ENCODE results near the gene TENM4.

Gene TENM4

GRCh38 chr11:79417069-79417920, 23.5 kb downstream of the TENM4 start:
- DNase-seq, result no peak

DNA sequence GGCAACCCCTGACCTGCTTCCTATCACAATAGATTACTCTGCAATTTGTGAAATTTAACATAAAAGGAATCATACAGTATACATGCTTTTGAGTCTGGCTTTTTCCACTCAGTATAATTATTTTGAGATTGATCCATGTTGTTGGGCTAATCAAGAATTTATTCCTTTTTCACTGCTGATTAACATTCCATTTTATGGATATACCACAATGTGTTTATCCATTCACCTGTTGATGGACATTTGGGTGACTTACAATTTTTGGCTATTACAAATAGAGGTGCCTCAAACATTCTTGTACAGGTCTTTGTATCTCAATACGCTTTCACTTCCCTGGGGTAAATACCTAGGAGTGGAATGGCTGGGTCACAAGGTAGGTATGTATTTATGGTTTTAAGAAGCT, 24.9 kb downstream of the TENM4 start:
- DNase-seq, result no peak

- DNase-seq, result no peak
These were observed 25.4 kb downstream of the TENM4 start for GRCh38 chr11:79415411-79415810.

- DNase-seq, result no peak
These were observed 26.0 kb downstream of the TENM4 start for GRCh38 chr11:79414644-79415317.

- no peak for DNase-seq
These were observed 26.8 kb downstream of the TENM4 start for GRCh38 chr11:79414041-79414440.

DNA sequence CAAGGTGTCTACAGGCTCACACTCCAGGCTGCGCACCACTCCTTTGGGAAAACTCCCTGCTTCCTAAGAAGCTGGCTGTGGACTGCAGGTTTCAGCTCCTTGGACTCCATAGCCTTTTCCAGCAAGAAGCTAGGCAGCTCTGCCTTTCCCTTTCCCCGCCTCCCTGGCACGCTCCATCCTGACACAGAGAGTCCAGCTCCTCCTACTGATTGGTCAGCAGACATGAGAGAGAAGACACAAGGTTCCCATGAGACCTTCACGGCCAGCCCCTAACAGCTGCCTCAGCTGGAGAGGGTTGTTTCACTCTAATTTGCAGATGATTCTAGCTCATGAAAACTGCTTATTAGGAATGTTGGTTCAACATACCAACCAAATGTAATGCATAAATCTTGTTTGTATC, 27.6 kb downstream of the TENM4 start:
- no peak for DNase-seq

DNA sequence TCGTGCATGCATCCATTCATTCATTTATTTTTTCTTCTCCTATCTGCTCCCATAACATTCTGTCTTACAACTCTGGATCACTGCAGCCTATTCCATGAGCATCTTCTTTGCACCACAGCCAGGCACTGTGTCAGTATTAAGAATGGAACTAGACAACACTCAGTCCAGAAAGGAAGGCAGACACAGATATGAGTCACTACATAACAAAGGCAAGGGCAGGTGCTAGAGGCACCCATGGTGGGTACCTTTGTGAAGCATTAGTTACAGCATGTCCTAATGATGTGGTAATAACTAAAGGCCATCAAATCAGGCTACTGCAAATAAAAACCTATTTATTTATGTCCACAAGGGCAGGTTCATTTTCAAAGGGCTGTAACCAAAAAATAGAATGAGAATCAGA, 28.1 kb downstream of the TENM4 start:
- no peak for DNase-seq

GRCh38 chr11:79409330-79409729, 31.5 kb downstream of the TENM4 start:
- no peak for DNase-seq

DNA sequence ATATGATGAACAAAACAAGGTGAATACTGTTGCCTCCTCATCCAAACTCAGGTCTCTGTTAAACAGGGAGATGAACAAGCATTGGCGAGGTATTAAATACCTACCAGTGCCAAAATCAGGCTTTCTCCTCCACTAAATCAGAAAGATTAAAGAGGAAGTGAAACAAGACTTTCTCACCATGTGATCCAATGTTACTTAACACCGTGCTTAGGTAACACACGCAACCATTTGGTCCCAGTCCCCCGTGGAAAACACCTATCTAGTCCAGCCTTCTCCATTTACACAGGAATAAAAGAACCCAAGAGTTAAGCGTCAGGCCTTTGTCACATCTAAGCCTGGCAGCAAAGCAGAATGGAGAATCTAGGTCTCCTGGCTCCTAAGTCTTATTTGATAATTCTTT, 34.5 kb downstream of the TENM4 start:
- DNase-seq, result no peak

DNA sequence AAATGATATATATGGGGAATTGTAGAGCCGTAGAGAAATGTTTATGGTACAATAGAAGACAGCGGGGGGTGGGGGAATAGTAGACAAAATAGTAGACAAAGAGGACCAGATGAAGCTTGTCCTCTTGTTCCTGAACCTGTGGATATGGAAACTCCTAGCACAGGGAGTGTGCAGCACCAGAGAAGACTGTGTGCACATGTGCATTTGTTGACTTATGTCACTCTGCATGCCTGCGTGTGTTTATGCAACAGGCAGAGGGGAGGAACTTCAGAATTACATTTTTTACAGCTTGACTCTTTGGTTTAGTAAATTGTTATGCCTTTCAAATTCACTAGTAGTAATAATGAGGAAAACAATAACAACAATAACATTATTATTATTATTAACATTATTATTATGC, 36.0 kb downstream of the TENM4 start:
- DNase-seq, result no peak

DNA sequence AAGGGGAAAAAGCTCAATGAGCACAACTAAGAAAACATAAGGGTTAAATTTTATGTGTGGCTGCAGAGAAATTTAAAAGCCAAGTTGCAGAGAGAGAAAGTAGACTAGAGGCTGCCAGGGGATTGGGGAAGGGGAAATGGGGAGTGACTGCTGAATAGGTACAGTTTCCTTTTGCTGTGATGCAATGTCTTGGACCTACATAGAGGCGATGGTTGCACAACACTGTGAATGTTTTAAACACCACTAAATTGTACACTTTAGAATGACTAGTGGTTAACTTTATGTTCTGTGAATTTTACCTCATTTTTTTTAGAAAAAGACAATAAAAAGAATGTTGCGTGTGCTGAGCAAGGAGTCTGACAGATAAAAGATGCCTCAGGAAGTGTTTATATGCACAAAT, 36.5 kb downstream of the TENM4 start:
- DNase-seq, result no peak

- DNase-seq, result no peak
These were observed 37.0 kb downstream of the TENM4 start for GRCh38 chr11:79403839-79404238.

- no peak for DNase-seq
These were observed 37.9 kb downstream of the TENM4 start for GRCh38 chr11:79402912-79403311.

- DNase-seq, result peak; percentile 7
These were observed 40.0 kb downstream of the TENM4 start for GRCh38 chr11:79400717-79401330.

GRCh38 chr11:79400206-79400605, 40.6 kb downstream of the TENM4 start:
- no peak for DNase-seq

DNA sequence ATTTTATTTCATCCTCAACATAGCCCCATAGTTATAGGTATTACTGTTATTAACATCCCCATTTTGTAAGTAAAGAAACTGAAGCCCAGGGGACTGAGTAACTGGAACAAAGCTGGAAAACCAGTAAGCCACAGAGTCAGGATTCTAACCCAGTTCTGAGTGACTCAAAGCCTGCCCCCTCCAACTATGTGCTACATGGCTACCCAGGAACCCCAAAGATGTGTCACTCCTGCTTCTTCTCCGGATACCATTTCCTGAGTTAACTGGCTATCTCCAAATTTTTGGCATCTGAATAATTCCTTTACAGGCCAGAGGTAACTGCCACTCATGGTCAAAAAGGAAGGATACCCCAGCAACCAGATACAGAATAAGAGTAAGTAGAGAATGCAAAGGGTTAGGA, 43.6 kb downstream of the TENM4 start:
- no peak for DNase-seq

- no peak for DNase-seq
These were observed 44.2 kb downstream of the TENM4 start for GRCh38 chr11:79396674-79397073.

- no peak for DNase-seq
These were observed 44.8 kb downstream of the TENM4 start for GRCh38 chr11:79396001-79396400.

GRCh38 chr11:79393362-79394043, 47.3 kb downstream of the TENM4 start:
- DNase-seq, result no peak

- no peak for DNase-seq
These were observed 48.7 kb downstream of the TENM4 start for GRCh38 chr11:79392161-79392560.

DNA sequence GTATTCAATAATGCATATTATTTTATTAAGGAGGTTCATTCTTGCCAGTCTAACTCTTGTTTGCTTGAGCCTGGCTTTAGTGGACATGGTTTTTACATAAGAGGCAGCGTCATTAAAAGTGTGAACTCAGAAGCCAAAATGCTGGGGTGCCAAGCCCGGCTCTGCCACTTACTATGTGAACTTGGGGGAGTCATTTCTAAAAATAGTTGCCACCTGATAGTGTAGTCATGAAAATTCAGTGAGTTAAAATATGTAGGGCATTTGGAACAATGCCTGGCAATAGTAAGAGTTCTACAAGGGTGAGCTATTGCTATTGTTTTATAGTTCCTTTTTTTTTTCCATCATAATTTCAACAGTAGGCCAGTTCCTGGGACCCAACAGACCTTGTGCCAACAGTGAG, 49.9 kb downstream of the TENM4 start:
- DNase-seq, result no peak

- DNase-seq, result no peak
These were observed 50.4 kb downstream of the TENM4 start for GRCh38 chr11:79390477-79390876.

DNA sequence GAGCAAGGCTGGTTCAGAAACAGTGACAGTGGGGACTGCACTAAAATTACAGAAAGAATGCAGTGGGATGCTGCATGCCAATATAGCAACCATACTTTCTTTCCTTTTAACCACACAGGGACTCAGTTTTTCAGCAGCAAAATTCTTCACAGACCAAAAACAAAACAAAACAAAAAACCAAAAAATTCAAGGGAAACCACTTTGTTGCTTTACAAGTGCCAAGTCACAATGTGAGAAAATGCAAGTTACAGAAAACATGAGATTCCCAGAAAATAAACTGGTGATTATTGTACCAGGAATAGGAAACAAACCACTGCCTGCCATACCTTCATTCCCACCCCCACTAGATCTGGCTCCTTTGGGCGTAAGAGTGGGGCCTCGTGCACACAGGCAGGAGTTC, 52.6 kb downstream of the TENM4 start:
- DNase-seq, result no peak

- no peak for DNase-seq
These were observed 57.0 kb downstream of the TENM4 start for GRCh38 chr11:79383874-79384273.

Data from NCI-H1694 treated with DMSO at 0.1 percent for 48 hours (cell line).